Neuronal stem cell (in vitro differentiated cells): ENCODE results near the gene THEM5.
A peak's percentile ranks its signal among the peaks of the same experiment; 100 is the strongest.

Experiments used
- DNase-seq: peaks from one replicate; pipeline ENCODE4 v3.0.0-alpha.2; 2013; ENCODE audit warnings: low spot score
- H2AFZ ChIP-seq: one replicate; pipeline ENCODE4 v1.6.1; 2013; ENCODE audit warnings: mild to moderate bottlenecking, low read length, inconsistent platforms
- H2AK5ac ChIP-seq: 2 replicates; pipeline ENCODE4 v1.6.1; 2013; ENCODE audit warnings: low read depth, mild to moderate bottlenecking, inconsistent platforms, low read length, moderate library complexity, mixed read lengths
- H2BK120ac ChIP-seq: 2 replicates; pipeline ENCODE4 v1.6.1; 2013; ENCODE audit warnings: low read depth, mild to moderate bottlenecking, inconsistent platforms, low read length, moderate library complexity, mixed read lengths
- H2BK12ac ChIP-seq: one replicate; pipeline ENCODE4 v1.6.1; 2013; ENCODE audit warnings: low read length, inconsistent platforms
- H2BK15ac ChIP-seq: 2 replicates; pipeline ENCODE4 v1.6.1; 2013; ENCODE audit warnings: mild to moderate bottlenecking, low read length, inconsistent platforms, mixed read lengths
- H2BK5ac ChIP-seq: one replicate; pipeline ENCODE4 v1.6.1; 2013; ENCODE audit warnings: inconsistent platforms, mild to moderate bottlenecking, low read length, moderate library complexity
- H3K14ac ChIP-seq: one replicate; pipeline ENCODE4 v1.6.1; 2013; ENCODE audit warnings: low read length, inconsistent platforms
- H3K18ac ChIP-seq: 2 replicates; pipeline ENCODE4 v1.6.1; 2013; ENCODE audit warnings: low read length, inconsistent platforms
- H3K23ac ChIP-seq: 2 replicates; pipeline ENCODE4 v1.6.1; 2013; ENCODE audit warnings: low read depth, mild to moderate bottlenecking, mixed read lengths, low read length, inconsistent platforms; ENCODE audit not compliant: poor library complexity
- H3K27ac ChIP-seq: replicated peaks from 3 replicates; pipeline ENCODE4 v1.5.1; 2013; ENCODE audit warnings: low read length, inconsistent platforms
- H3K27me3 ChIP-seq, 3 experiments: 2 replicates each; pipeline ENCODE4 v1.6.1; 2013; ENCODE audit warnings: low read length in 3 of 3, mild to moderate bottlenecking in 2 of 3, inconsistent platforms in 1 of 3, low read depth in 1 of 3, mixed read lengths in 1 of 3, moderate library complexity in 1 of 3; ENCODE audit not compliant: control insufficient read depth in 3 of 3, insufficient read depth in 3 of 3
- H3K36me3 ChIP-seq, 2 donors: replicated peaks in 1 of 2; 2 replicates each; pipeline ENCODE4 v1.6.1; 2013; ENCODE audit warnings: low read length in 2 of 2; ENCODE audit not compliant: control insufficient read depth in 2 of 2, insufficient read depth in 2 of 2
- H3K4ac ChIP-seq: 2 replicates; pipeline ENCODE4 v1.6.1; 2013; ENCODE audit warnings: inconsistent platforms, mild to moderate bottlenecking, low read length, moderate library complexity
- H3K4me1 ChIP-seq, 2 donors: 1 replicate in 1 of 2; 2 replicates in 1 of 2; pipeline ENCODE4 v1.6.1; 2013; ENCODE audit warnings: low read length in 2 of 2, low read depth in 1 of 2; ENCODE audit not compliant: control insufficient read depth in 2 of 2, insufficient read depth in 1 of 2
- H3K4me2 ChIP-seq: one replicate; pipeline ENCODE4 v1.6.1; 2013; ENCODE audit warnings: mild to moderate bottlenecking, low read length, inconsistent platforms; ENCODE audit not compliant: insufficient read depth, poor library complexity, severe bottlenecking
- H3K4me3 ChIP-seq, 2 donors: 2 replicates each; pipeline ENCODE4 v1.5.1; 2013; ENCODE audit warnings: low read length in 2 of 2, mild to moderate bottlenecking in 2 of 2, inconsistent platforms in 1 of 2, moderate library complexity in 1 of 2
- H3K79me1 ChIP-seq: one replicate; pipeline ENCODE4 v1.6.1; 2013; ENCODE audit warnings: low read depth, mild to moderate bottlenecking, inconsistent platforms, low read length, moderate library complexity
- H3K9ac ChIP-seq: one replicate; pipeline ENCODE4 v1.6.1; 2013; ENCODE audit warnings: mild to moderate bottlenecking, low read depth, low read length, inconsistent platforms; ENCODE audit not compliant: poor library complexity
- H3K9me3 ChIP-seq, 2 donors: replicated peaks in 1 of 2; 2 replicates each; pipeline versions ENCODE3 to v1.6.1; 2013; ENCODE audit warnings: low read length in 2 of 2, mild to moderate bottlenecking in 2 of 2, inconsistent platforms in 1 of 2, low read depth in 1 of 2, mixed read lengths in 1 of 2, moderate library complexity in 1 of 2; ENCODE audit not compliant: control insufficient read depth in 2 of 2, insufficient read depth in 1 of 2
- H4K8ac ChIP-seq: one replicate; pipeline ENCODE4 v1.6.1; 2013; ENCODE audit warnings: low read depth, mild to moderate bottlenecking, inconsistent platforms, low read length, moderate library complexity
- H4K91ac ChIP-seq: one replicate; pipeline ENCODE4 v1.6.1; 2013; ENCODE audit warnings: low read length, low read depth, mild to moderate bottlenecking, inconsistent platforms; ENCODE audit not compliant: poor library complexity
- WGBS, 2 donors: extraction: QIAGEN DNeasy Blood & Tissue Kit; methylation state at CpG; one replicate each; pipeline ENCODE4 v1.1.7; 2013; ENCODE audit warnings: missing lambda C conversion rate in 2 of 2, mixed read lengths in 1 of 2; ENCODE audit not compliant: insufficient read length in 2 of 2, insufficient replicate concordance in 1 of 2; ENCODE audit errors: extremely low coverage in 2 of 2; 5-methylcytosine and 5-hydroxymethylcytosine counted together

THEM5 gene

GRCh38 chr1:151814426-151814825 lies 39.1 kb downstream of the THEM5 start:
- Histone ChIP-seq H3K18ac (peak overlapping the region; percentile 40), H2BK5ac (no peak overlapping the region), H3K4me1 (peaks cover 0 to 4% of the 10 kb centered on the region in 2 donors), H2BK120ac (no peak overlapping the region), H2BK15ac (peak overlapping the region; percentile 14), H3K27ac (no peak overlapping the region), H3K27me3 (peaks cover 0 to 86% (median 0%) of the 10 kb centered on the region in 3 experiments), H3K79me1 (no peaks in the 10 kb centered on the region), H3K4ac (no peak overlapping the region), H2BK12ac (no peak overlapping the region), H3K9ac (no peak overlapping the region), H3K9me3 (no peaks in the 10 kb centered on the region), H2AFZ (no peak overlapping the region), H3K14ac (peak overlapping the region; percentile 32), H3K23ac (peak overlapping the region; percentile 1), H4K8ac (no peak overlapping the region), H2AK5ac (no peak overlapping the region), H3K4me3 (no peak overlapping the region), H4K91ac (no peak overlapping the region), H3K36me3 (no peaks in the 10 kb centered on the region), H3K4me2 (no peak overlapping the region)
- DNase-seq: no peak
- no CpG with 5 or more reads among the region's 15 CpGs for WGBS, 2 donors

DNA sequence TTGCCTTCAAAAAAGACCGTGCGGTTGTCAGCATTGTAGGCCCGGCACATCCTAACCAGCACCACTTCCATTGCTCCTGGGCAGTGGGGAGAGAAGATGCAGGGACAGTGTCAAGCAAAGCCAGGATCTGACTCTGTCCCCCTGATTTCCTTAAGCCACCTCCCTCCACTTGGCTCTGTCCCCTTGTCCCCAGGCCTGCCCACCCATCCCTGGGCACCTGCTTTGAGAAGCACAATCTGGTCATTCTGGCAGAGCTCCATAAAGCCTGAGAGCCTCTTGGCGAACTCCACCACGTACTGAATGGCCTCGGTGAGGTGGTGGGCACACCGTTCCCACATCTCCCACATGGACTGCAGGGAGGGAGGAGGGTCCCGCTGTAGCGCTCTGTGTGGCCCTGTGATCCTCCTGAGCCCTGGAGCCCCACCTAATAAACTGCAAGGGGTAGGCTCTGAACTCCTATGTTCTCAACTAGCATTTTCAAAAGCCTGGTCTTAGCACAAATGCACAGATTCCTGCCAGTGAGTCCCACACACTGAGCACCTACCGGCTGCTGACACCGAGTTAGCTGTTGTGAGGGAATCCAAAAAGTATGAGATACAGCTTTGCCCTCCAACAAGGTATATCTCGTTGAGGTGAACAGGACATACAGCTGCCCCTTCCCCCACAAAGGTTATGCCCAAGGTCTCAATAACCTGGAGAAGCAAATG lies 40.1 kb downstream of the THEM5 start:
- Histone ChIP-seq H2BK5ac (no peak overlapping the region), H2AFZ (no peak overlapping the region), H4K91ac (no peak overlapping the region), H3K36me3 (no peaks in the 10 kb centered on the region), H2AK5ac (no peak overlapping the region), H3K4ac (no peak overlapping the region), H3K4me2 (no peak overlapping the region), H3K27ac (no peak overlapping the region), H3K14ac (no peak overlapping the region), H3K79me1 (no peaks in the 10 kb centered on the region), H3K18ac (no peak overlapping the region), H3K27me3 (peaks cover 0 to 81% (median 0%) of the 10 kb centered on the region in 3 experiments), H3K9me3 (no peaks in the 10 kb centered on the region), H2BK15ac (no peak overlapping the region), H4K8ac (no peak overlapping the region), H3K4me3 (no peak overlapping the region), H2BK12ac (no peak overlapping the region), H3K23ac (no peak overlapping the region), H3K4me1 (peaks cover 0 to 4% of the 10 kb centered on the region in 2 donors), H3K9ac (no peak overlapping the region), H2BK120ac (no peak overlapping the region)
- no CpG with 5 or more reads among the region's 12 CpGs for WGBS, 2 donors
- DNase-seq: no peak

GRCh38 chr1:151811181-151811580 lies 42.3 kb downstream of the THEM5 start:
- Histone ChIP-seq H4K91ac (no peak overlapping the region), H2AFZ (no peak overlapping the region), H3K27ac (no peak overlapping the region), H3K36me3 (no peaks in the 10 kb centered on the region), H3K4ac (no peak overlapping the region), H3K9ac (no peak overlapping the region), H3K18ac (no peak overlapping the region), H3K9me3 (no peaks in the 10 kb centered on the region), H3K79me1 (peaks cover 1% of the 10 kb centered on the region), H3K4me3 (no peak overlapping the region), H3K27me3 (peaks cover 0 to 81% (median 0%) of the 10 kb centered on the region in 3 experiments), H2BK12ac (no peak overlapping the region), H2BK15ac (no peak overlapping the region), H2BK5ac (no peak overlapping the region), H3K23ac (no peak overlapping the region), H2AK5ac (peak overlapping the region; percentile 33), H3K4me1 (peaks cover 0 to 4% of the 10 kb centered on the region in 2 donors), H3K14ac (peak overlapping the region; percentile 1), H3K4me2 (no peak overlapping the region), H4K8ac (peak overlapping the region; percentile 49), H2BK120ac (no peak overlapping the region)
- no peak for DNase-seq
- WGBS, 2 donors: no CpG with 5 or more reads among the region's 9 CpGs

- Histone ChIP-seq H3K4me3 (no peak overlapping the region), H3K79me1 (peaks cover 1% of the 10 kb centered on the region), H3K9me3 (no peaks in the 10 kb centered on the region), H3K27me3 (peaks cover 0 to 82% (median 0%) of the 10 kb centered on the region in 3 experiments), H3K27ac (no peak overlapping the region), H4K91ac (no peak overlapping the region), H2AFZ (no peak overlapping the region), H3K9ac (no peak overlapping the region), H4K8ac (no peak overlapping the region), H3K18ac (no peak overlapping the region), H3K14ac (no peak overlapping the region), H2BK12ac (no peak overlapping the region), H3K4me1 (peaks cover 0 to 4% of the 10 kb centered on the region in 2 donors), H2BK120ac (no peak overlapping the region), H3K4me2 (no peak overlapping the region), H2BK5ac (no peak overlapping the region), H2BK15ac (no peak overlapping the region), H3K36me3 (no peaks in the 10 kb centered on the region), H2AK5ac (no peak overlapping the region), H3K23ac (no peak overlapping the region), H3K4ac (no peak overlapping the region)
- no CpG with 5 or more reads among the region's 1 CpG for WGBS, 2 donors
- no peak for DNase-seq
Observed at GRCh38 chr1:151809985-151810556, 43.4 kb downstream of the THEM5 start.
